Neural cell (in vitro differentiated cells): ENCODE data around the gene HSPB6.

Experiments used
- RAD21 ChIP-seq: fragments of 450-650 bp; conservative IDR thresholded peaks from 2 replicates; pipeline ENCODE4 v1.6.1; 2014; ENCODE audit warnings: antibody characterized with exemption, mild to moderate bottlenecking, moderate library complexity
- SMC3 ChIP-seq: fragments of 450-650 bp; conservative IDR thresholded peaks from 2 replicates; pipeline ENCODE4 v1.6.1; 2014; ENCODE audit warnings: antibody characterized with exemption, mild to moderate bottlenecking, moderate library complexity; ENCODE audit not compliant: poor library complexity
- TF ChIP-seq, protein P1 (sequence below): fragments of 450-650 bp; IDR thresholded peaks from 2 replicates; pipeline ENCODE4 v1.5.1; 2014; ENCODE audit warnings: antibody characterized with exemption, mild to moderate bottlenecking, moderate library complexity; ENCODE audit not compliant: poor library complexity, severe bottlenecking

- TF ChIP-seq, protein P1, sequence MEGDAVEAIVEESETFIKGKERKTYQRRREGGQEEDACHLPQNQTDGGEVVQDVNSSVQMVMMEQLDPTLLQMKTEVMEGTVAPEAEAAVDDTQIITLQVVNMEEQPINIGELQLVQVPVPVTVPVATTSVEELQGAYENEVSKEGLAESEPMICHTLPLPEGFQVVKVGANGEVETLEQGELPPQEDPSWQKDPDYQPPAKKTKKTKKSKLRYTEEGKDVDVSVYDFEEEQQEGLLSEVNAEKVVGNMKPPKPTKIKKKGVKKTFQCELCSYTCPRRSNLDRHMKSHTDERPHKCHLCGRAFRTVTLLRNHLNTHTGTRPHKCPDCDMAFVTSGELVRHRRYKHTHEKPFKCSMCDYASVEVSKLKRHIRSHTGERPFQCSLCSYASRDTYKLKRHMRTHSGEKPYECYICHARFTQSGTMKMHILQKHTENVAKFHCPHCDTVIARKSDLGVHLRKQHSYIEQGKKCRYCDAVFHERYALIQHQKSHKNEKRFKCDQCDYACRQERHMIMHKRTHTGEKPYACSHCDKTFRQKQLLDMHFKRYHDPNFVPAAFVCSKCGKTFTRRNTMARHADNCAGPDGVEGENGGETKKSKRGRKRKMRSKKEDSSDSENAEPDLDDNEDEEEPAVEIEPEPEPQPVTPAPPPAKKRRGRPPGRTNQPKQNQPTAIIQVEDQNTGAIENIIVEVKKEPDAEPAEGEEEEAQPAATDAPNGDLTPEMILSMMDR, result no peak
- TF ChIP-seq SMC3 (no peak), RAD21 (no peak)
Observed at GRCh38 chr19:35768082-35768421, 11.2 kb upstream of the HSPB6 start.
